MV-4-11 (cell line): Measurements from ENCODE around the gene CPSF2.
"Not testable (repeated sequence)": the region's sequence is repeated elsewhere in the genome, so short reads cannot be mapped to it uniquely, and the experiment has no call there.

Experiments
- DNase-seq: peaks from one replicate; lab custom pipeline; 2025; lab: John Stamatoyannopoulos, UW

The CPSF2 gene

GRCh38 chr14:92160619-92161018 lies 38.9 kb downstream of the CPSF2 start:
- peak; percentile 44 for DNase-seq

- DNase-seq: no peak
Observed at GRCh38 chr14:92161521-92161920, 39.8 kb downstream of the CPSF2 start.

DNA sequence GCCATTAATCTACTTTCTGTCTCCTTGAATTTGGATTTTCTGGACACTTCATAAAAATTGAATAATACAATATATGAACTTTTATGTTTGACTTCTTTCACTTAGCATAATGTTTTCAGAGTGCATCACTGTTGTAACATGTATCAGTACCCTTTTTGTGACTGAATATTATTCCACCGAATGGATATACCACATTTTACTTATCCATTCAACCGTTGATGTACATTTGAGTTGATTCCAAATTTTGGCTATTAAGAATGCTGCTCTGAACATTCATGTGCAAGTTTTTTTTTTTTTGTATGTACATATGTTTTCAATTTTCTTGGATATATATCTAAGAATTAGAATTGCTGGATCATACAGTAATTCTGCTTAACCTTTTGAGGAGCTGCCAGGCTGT lies 43.2 kb downstream of the CPSF2 start:
- DNase-seq: no peak

GRCh38 chr14:92173668-92174067 lies 51.9 kb downstream of the CPSF2 start:
- no peak for DNase-seq

DNA sequence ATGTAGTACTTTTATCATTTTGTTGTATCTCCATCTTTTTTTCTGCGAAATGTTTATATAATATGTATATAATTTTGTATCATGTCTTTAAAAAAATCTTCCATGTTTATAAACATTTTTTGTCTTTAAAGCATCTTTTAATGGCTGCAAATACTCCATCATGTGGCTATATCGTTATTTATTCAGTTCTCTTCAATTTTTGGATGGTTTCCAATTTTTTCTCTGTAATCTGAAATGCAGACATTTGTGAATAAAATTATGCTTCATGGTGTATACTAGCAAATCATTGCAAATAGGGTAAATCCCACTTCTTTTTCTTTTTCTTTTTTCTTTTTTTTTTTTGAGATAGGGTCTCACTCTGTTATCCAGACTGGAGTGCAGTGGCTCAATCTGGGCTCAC lies 54.0 kb downstream of the CPSF2 start:
- DNase-seq: no peak

DNA sequence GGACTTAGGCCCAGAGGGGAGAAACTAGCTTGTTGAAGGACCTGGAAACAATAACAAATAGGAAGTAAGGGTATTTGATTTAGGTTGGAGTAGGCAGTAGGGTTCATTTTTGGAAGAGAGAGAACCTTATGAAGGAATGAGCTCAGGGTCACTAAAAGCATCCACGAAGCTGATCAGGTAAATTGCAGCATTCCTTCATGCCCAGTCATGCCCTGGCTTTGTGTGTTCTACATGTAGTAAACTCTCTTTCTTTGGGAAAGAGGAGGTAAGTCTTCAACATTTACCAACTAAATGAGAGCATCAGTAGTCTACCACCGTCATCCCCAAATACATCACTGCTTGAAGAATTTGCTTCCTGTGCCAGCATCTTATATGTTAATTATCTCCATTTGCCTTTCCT lies 54.7 kb downstream of the CPSF2 start:
- DNase-seq: no peak

GRCh38 chr14:92179178-92179577 lies 57.4 kb downstream of the CPSF2 start:
- DNase-seq: not testable (repeated sequence)

DNA sequence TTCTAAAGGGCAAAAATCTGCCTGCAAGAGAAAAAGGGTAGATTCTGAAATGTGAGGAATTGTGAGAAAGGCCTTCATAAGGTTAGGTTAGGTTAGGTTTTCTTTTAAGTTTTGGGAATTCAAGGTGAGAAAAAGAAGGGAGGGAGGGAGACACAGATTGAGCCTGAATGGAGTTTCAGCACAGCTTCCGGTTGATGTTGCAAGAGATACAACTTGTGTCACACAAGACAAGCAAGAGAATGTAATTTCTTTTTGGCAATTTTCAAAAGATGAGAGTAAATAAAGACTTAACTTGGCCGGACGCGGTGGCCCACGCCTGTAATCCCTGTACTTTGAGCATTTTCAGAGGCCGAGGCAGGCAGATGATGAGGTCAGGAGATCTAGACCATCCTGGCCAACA lies 63.8 kb downstream of the CPSF2 start:
- peak; percentile 32 for DNase-seq

DNA sequence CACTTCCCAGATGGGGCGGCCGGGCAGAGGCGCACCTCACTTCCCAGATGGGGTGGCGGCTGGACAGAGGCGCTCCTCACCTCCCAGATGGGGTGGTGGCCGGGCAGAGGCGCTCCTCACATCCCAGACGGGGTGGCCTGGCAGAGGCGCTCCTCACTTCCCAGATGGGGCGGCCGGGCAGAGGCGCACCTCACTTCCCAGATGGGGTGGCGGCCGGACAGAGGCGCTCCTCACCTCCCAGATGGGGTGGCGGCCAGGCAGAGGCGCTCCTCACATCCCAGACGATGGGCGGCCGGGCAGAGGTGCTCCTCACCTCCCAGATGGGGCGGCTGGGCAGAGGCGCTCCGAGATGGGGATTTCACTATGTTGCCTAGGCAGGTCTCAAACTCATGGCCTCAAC lies 65.8 kb downstream of the CPSF2 start:
- DNase-seq: not testable (repeated sequence)

DNA sequence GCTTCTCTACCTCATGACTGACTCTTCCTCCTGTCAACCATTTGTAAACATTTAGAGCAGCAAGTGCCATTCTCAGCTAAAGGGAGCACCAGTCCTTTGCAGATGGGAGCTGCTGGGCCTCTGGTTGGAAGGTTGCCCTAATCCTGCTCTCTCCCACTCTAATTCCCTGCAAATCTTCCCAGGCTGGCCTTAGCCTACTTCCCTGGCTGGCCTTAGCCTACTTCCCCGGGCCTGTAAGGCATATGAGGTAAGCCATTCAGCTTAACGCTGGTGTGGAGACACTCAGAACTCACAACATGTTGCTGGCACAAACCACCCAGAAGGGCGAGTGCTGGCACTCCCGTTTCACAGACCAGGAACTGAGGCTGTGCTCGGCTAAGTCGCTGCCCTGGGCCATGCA lies 69.0 kb downstream of the CPSF2 start:
- DNase-seq: no peak

DNA sequence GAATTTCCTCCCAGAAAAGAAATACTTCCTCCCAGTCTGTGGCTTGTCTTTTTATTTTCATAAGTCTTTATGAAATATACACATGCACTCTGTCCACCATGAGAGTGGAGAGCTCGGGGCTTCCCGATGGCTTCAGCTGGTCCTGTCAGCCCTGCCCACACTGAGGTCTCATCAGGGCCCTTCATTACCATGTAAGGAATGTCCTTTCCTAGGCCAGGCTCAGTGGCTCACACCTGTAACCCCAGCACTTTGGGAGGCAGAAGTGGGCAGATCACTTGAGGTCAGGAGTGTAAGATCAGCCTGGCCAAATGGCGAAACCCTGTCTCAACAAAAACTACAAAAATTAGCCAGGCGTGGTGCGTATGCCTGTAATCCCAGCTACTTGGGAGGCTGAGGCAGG lies 77.0 kb downstream of the CPSF2 start:
- no peak for DNase-seq

- no peak for DNase-seq
Observed at GRCh38 chr14:92199763-92200162, 78.0 kb downstream of the CPSF2 start.

DNA sequence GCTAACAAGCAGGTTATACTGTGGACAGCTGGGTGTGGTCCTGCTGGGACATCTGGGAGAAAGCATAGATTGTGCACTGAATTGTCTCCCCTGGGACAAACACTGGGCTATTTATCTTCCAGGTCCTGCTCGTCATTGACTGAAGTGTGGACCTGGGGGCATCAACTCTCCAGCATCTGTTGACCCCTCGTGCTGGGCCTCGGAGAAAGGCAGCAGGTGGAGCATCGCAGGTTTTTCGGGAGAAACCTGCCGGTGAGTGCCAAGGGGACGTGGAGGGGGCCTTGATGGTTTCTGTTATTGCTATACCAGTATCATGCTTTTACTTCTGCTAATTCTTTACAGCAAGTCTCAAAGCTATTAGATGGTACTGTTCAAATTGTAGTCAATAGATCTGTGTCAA lies 81.3 kb downstream of the CPSF2 start:
- DNase-seq: no peak

GRCh38 chr14:92204792-92205191 lies 83.0 kb downstream of the CPSF2 start:
- DNase-seq: no peak

- DNase-seq: no peak
Observed at GRCh38 chr14:92207012-92207927, 85.5 kb downstream of the CPSF2 start.

DNA sequence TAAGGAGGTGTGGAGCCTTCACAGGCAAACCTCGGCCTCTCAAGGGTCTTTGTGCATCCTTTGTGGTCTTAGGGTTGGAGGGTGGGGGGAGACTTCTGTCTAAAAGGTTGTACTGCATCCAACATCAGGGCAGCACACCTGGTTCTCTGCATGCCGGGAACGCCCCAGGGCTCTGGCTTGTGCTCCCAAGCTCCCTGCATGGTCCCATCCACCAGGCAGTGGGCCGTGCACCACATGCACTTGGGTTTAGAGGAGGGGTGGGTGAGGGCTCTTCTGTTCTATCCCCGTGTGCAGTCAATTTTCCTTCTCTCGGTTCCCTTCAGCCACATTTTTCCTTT lies 86.1 kb downstream of the CPSF2 start:
- no peak for DNase-seq

DNA sequence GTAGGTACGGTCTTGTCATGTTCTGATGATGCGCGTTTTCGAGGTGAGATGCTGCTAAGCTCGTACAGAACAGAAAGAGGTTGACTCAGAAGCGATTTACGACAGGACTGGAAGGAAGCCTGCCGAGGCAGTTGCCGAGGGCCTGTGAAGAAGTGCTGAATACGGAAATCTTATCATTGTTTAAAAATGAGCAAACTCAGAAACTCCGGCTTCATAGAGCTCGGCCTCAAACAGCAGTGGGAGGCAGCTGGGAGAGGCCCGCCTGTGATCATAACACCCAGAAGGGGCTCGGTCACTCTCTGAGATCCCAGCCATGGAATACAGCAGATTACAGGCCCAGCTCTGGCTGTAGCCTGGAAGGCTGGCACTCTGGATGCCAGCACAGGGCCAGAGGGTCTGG lies 87.4 kb downstream of the CPSF2 start:
- DNase-seq: no peak

DNA sequence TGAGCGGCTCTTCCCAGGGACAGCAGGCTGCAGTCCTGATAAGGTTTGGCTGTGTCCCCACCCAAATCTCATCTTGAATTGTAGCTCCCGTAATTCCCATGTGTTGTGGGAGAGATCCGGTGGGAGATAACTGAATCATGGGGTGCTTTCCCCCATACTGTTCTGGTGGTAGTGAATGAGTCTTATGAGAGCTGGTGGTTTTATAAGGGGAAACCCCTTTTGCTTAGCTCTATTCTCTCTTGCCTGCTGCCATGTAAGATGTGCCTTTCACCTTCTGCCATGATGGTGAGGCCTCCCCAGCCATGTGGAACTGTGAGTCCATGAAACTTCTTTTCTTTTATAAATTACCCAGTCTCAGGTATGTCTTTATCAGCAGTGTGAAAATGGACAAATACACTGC lies 91.4 kb downstream of the CPSF2 start:
- DNase-seq: not testable (repeated sequence)

DNA sequence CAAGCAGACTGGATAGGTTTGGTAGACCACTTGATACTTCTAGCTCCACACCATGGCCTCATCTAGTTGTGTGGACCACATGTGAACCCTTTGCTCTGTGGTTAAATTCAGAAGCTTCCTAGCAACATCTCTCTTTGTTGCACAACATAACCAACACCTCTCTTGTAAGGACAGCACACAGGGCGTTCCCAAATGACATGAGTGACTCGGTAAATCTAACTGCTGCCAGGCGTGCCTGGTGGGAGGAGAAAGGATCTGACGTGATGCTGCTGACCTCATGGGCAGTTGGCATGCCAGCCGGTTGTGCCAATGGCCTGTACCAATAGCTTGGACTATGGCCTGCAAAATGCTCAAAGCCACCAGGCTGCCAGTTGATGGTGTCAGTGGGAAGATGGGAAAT lies 93.8 kb downstream of the CPSF2 start:
- DNase-seq: peak; percentile 41

DNA sequence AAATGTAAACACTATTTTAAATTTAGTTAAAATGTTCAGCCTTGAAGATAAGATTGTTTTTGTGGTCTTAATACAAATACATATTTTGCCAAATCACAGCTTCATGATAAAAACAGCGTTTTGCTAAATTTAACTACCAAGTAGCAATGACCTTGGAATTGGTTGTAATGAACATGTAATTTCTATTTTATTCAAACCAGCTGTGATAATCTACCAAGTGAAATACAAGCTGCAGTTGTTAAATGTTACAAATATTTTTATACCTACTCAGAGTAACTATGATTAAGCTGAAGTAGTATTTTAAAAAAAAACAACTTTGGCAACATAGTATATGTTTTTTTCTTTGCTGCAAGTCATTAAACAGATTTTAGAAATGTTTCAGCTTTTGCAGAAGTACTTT lies 96.2 kb downstream of the CPSF2 start:
- no peak for DNase-seq
